Urothelium cell line (cell line): ENCODE data around the gene OR1D2.
"Not testable (repeated sequence)": the region's sequence is repeated elsewhere in the genome, so short reads cannot be mapped to it uniquely, and the experiment has no call there.

Experiments
- DNase-seq: peaks from one replicate; pipeline ENCODE4 v3.0.0; 2011; ENCODE audit warnings: low spot score, mixed read lengths
- FAIRE-seq: peaks from 2 replicates; lab custom pipeline; 2011; peaks lifted over from hg19 to GRCh38; lab: Jason Lieb, UNC

The OR1D2 gene

GRCh38 chr17:3104322-3104721, at the start of gene OR1D2:
Gene OR1D2, minus strand, starts transcription at chr17:3104422. Its CDS starts 11,426 bp downstream, at chr17:3092996.
- DNase-seq = no peak
- no peak for FAIRE-seq

DNA sequence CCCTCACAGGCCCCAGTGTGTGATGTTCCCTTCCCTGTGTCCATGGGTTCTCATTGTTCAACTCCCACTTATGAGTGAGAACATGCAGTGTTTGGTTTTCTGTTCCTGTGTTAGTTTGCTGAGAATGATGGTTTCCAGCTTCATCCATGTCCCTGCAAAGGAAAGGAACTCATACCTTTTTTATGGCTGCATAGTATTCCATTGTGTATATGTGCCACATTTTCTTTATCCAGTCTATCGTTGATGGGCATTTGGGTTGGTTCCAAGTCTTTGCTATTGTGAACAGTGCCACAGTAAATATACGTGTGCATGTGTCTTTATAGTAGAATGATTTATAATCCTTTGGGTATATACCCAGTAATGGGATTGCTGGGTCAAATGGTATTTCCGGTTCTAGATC, 33.3 kb upstream of the OR1D2 start:
- not testable (repeated sequence) for DNase-seq, FAIRE-seq

- FAIRE-seq (no peak), DNase-seq (no peak)
These were observed 23.2 kb upstream of the OR1D2 start, which contains the start of gene OR1G1 for GRCh38 chr17:3127451-3127850. Gene OR1G1, minus strand, starts transcription at chr17:3127551. Its CDS starts 0 bp downstream, at chr17:3127551.

DNA sequence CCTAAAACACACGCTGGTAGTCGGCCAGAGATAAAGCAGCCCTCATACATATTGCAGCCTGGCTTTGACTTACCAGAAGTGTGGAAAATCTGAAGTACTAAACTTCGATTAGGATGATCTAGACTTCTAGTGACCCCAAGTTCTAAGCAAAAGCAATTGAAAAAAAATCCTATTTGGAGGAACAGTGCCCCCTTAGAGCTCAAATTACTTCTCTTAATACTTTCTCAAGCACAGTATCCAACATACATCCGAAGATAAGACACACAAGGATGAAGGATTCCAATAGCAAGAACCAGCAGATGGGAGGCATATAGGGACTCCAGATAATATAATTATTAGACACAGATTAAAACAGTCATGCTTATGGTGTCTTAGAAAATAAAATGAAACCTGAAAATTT, 30.4 kb downstream of the OR1D2 start:
- FAIRE-seq, DNase-seq: not testable (repeated sequence)

DNA sequence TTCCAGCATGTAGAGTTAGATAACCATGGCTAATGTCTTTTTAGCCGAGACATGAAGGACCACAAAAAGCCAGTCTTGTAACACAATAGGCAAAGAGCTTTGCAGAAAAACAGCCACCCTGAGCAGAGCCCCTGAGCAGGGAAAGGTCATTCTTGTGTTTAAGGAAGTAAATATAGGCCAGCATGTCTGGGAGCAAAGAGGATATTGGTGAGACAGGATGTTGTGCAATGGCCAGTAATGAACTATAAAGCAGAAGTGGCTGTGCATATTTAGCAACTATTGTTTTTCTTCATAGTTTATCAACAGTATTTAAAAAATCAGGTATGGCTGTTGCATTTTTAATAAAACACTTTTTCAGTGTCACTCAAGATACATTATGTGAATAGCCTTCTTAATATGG, 39.0 kb downstream of the OR1D2 start:
- FAIRE-seq, DNase-seq: not testable (repeated sequence)

GRCh38 chr17:3063507-3063906, 40.7 kb downstream of the OR1D2 start, which contains the start of gene OR1D5:
Gene OR1D5, minus strand, starts transcription at chr17:3063607. Its CDS starts 0 bp downstream, at chr17:3063607.
- FAIRE-seq, DNase-seq: not testable (repeated sequence)

DNA sequence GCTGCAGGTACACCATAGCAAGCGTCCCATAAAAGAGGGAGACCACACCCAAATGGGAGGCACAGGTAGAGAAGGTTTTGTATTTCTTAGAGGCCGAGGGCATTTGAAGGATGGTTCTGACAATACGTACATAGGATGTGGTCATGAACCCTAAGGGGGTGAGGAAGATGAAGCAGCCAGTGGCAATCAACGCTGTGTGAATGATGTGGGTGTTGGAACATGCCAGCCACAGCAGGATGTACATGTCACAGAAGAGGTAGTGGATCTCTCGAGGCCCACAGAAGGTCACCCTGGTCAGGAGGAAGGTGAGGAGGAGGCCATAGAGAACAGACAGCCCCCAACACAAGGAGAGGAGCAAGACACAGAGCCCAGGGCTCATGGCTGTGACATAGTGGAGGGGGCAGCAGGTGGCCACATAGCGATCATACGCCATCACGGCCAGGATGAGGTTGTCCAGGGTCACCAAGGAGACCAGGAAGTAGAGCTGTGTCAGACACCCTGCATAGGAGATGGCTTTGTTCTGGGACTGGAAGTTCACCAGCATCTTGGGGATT, 41.3 kb downstream of the OR1D2 start:
- FAIRE-seq, DNase-seq: not testable (repeated sequence)

DNA sequence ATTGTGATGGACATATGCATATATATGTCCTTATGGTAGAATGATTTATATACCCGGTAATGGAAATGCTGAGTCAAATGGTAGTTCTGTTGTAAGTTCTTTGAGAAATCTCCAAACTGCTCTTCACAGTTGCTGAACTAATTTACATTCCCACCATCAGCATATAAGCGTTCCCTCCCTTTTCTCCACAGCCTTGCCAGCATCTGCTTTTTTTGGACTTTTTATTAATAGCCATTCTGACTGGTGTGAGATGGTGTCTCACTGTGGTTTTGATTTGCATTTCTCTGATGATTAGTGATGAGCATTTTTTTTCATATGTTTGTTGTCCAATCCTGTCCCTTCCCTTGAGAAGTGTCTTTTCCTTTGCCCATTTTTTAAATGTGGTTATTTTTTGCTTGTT, 49.4 kb downstream of the OR1D2 start:
- not testable (repeated sequence) for FAIRE-seq, DNase-seq

GRCh38 chr17:3049705-3050295, 54.4 kb downstream of the OR1D2 start:
- DNase-seq = peak; percentile 10
- no peak for FAIRE-seq

DNA sequence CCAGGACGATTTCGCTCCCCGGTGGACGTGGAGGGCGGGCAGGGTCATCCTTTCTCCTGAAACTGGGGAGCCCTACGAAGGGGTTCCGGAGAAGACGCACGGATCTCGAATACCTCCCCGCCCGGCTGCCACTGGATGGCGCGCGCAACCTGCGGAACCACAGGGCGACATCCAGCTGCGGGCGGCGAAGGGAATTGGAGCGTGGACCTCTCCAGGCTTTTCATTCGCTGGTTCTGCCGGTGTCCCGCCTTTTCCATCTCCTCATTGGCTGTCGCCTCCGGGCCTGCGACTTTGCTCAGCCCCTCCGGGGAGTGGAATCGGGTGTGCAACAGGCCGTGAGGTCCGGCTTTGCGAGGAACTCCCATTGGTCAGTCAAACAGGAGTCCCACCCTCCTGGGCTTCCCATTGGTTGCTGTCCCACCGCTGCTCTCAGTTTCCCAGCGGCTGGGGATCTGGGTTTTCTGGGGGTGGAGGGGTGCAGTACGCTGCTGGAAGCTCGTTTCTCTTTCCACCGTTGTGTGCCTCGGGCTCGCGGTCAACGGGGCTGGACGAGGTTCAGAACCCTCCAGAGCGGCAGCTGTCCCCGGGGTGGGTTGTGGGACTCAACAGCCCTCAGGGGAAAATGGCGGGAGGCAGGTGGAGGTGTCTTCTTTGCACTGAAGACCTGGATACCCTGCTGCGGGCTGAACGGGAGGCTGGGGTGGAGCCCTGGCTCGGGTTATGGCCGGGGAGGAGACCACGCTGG, 55.3 kb downstream of the OR1D2 start:
- FAIRE-seq (no peak), DNase-seq (peak; percentile 94)

DNA sequence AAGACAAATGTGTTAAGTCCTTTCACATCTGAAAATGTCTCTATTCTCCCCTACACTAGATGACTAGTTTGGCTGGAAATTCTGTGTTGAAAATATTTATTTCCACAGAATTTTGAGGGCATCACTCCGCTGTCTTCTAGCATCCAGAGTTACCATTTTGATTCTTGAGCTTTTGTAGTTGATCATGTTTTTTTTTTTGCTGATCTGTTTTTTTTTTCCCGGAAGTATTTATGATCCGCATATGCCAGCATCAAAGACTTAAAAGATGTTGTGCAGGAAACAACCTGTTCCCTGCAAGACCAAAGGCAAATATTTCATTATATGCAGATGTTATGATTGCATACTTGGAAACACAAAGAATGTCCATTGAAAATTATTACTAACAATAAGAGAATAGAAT, 57.5 kb downstream of the OR1D2 start:
- FAIRE-seq (no peak), DNase-seq (no peak)

GRCh38 chr17:3043737-3044365, 60.4 kb downstream of the OR1D2 start:
- FAIRE-seq (no peak), DNase-seq (no peak)

- FAIRE-seq (no peak), DNase-seq (no peak)
These were observed 63.3 kb downstream of the OR1D2 start for GRCh38 chr17:3040882-3041281.

- DNase-seq = no peak
- no peak for FAIRE-seq
These were observed 64.5 kb downstream of the OR1D2 start for GRCh38 chr17:3039736-3040135.

- DNase-seq (no peak), FAIRE-seq (no peak)
These were observed 65.3 kb downstream of the OR1D2 start for GRCh38 chr17:3038941-3039340.
